Umbilical cord (tissue), 1 donor: ENCODE measurements around the gene GRK7. TPM values are rescaled to one million over a fixed set of nuclear protein-coding genes. Genes with fewer than 3 reads are reported as not detected.

Source experiments
- total RNA-seq: library from RNA; depleted of rRNA; stranded (reverse); fragments of >200 nt; gene quantifications from one replicate; pipeline ENCODE4 v1.2.3, GENCODE V29; 2014; ENCODE audit warnings: low replicate concordance; ENCODE audit not compliant: insufficient read depth

Gene GRK7
- total RNA-seq, 1 donor from 2014 or later = 4.8 TPM

Other genes with a start within 250 kb of the GRK7 start
- gene RNF7, start 25.1 kb upstream of the GRK7 start, total RNA-seq = 46.0 TPM
- 34.7 TPM for gene ATP1B3, start 113.2 kb downstream of the GRK7 start, total RNA-seq